A549 (cell line): ENCODE results near the gene TICAM1.

Experiments used
- CHD2 ChIP-seq: fragments of 150-350 bp; IDR thresholded peaks from 2 replicates; pipeline ENCODE4 v1.6.1; 2014; ENCODE audit warnings: low read length; ENCODE audit not compliant: partially characterized antibody
- CHD4 ChIP-seq: fragments of 200-600 bp; sonication (generic); IDR thresholded peaks from 2 replicates; pipeline ENCODE4 v1.6.1; 2016; ENCODE audit warnings: antibody characterized with exemption, mild to moderate bottlenecking, borderline replicate concordance
- CTCF ChIP-seq: fragments of >200 bp; sonication (Bioruptor Twin); formaldehyde crosslinking; IDR thresholded peaks from 3 replicates; pipeline ENCODE4 v1.5.1; 2016
- JUNB ChIP-seq: fragments of >200 bp; sonication (Bioruptor Twin); formaldehyde crosslinking; IDR thresholded peaks from 2 replicates; pipeline ENCODE4 v1.6.1; 2016
- KDM1A ChIP-seq: fragments of 200-600 bp; sonication (generic); IDR thresholded peaks from 2 replicates; pipeline ENCODE4 v1.6.1; 2016; ENCODE audit warnings: low read depth, mild to moderate bottlenecking
- MAX ChIP-seq: IDR thresholded peaks from 2 replicates; pipeline ENCODE4 v1.6.1; 2012
- NR3C1 ChIP-seq: fragments of >200 bp; sonication (Bioruptor Twin); formaldehyde crosslinking; IDR thresholded peaks from 3 replicates; pipeline ENCODE4 v1.6.1; 2017
- POLR2A ChIP-seq: IDR thresholded peaks from 2 replicates; pipeline ENCODE4 v1.6.1; 2012; ENCODE audit warnings: mild to moderate bottlenecking, low read length
- SMC3 ChIP-seq: fragments of >200 bp; sonication (Bioruptor Twin); formaldehyde crosslinking; IDR thresholded peaks from 3 replicates; pipeline ENCODE4 v1.6.1; 2018; ENCODE audit warnings: inconsistent platforms
- ZNF302 ChIP-seq: fragments of 250-450 bp; sonication (Bioruptor Pico); IDR thresholded peaks from 2 replicates; pipeline ENCODE4 v1.9.0; 2021; ENCODE audit warnings: inconsistent platforms, mild to moderate bottlenecking, moderate library complexity

GRCh38 chr19:4780860-4781259 lies 50.7 kb downstream of the TICAM1 start:
- TF ChIP-seq CTCF (no peak), NR3C1 (no peak), MAX (no peak), ZNF302 (CRISPR knock-in tag) (no peak), JUNB (no peak), CHD4 (no peak), POLR2A (no peak), KDM1A (no peak), CHD2 (no peak), SMC3 (no peak)
